ENCODE results near the gene MUSK. TPM values are rescaled to one million over a fixed set of nuclear protein-coding genes. Genes with fewer than 3 reads are reported as not detected.

Gene MUSK
- total and polyA plus RNA-seq, 2 experiments from 2014 or later, result not detected

- peaks cover 6% of the 10 kb centered on the region for H3K27me3 Mint-ChIP-seq (ENCODE audit: insufficient read depth, low read depth, poor library complexity)
- no peak overlapping the region for H3K27ac ChIP-seq (ENCODE audit: low read depth)
- TF ChIP-seq ZNF462 (CRISPR knock-in tag; IDR thresholded peaks at IDR 0.05) (no peak), REST (IDR thresholded peaks at IDR 0.05; ENCODE audit: unreplicated experiment) (no peak), ZNF114 (CRISPR knock-in tag; IDR thresholded peaks at IDR 0.05) (no peak), EZH2 (IDR thresholded peaks at IDR 0.05; ENCODE audit: low read depth, unreplicated experiment) (no peak), POLR2AphosphoS5 (IDR thresholded peaks at IDR 0.05; ENCODE audit: low read depth) (no peak), STAT1 (IDR thresholded peaks at IDR 0.05; ENCODE audit: unreplicated experiment) (no peak), EZH2phosphoT487 (IDR thresholded peaks at IDR 0.05; ENCODE audit: unreplicated experiment) (no peak)
- H3K4me1 ChIP-seq (ENCODE audit: insufficient read depth), result peaks cover 7% of the 10 kb centered on the region; the same call in 1 of the 2 replicates
- DNase-seq (ENCODE audit: low spot score) (no peak), ATAC-seq (no peak)
- no peaks in the 10 kb centered on the region for H4K20me1 ChIP-seq (replicated peaks; ENCODE audit: insufficient read depth)
- no peak overlapping the region for H3K27ac Mint-ChIP-seq
- no peak overlapping the region for H3K4me2 ChIP-seq
- H3K4me1 Mint-ChIP-seq, result peaks cover 5% of the 10 kb centered on the region; the same call in 2 of the 3 replicates
- H2AFZ ChIP-seq, result no peak overlapping the region
- H3K79me2 ChIP-seq (replicated peaks; ENCODE audit: insufficient read depth), result no peaks in the 10 kb centered on the region
- no peak overlapping the region for H3K4me3 ChIP-seq
- H3F3A ChIP-seq (replicated peaks; ENCODE audit: low read depth), result no peaks in the 10 kb centered on the region
- H3K9me2 ChIP-seq (ENCODE audit: insufficient read depth), result peaks cover 3% of the 10 kb centered on the region
- no peaks in the 10 kb centered on the region for H3K27me3 ChIP-seq (ENCODE audit: insufficient read depth)
- peaks cover 4% of the 10 kb centered on the region; the same call in 1 of the 3 replicates for H3K36me3 Mint-ChIP-seq (ENCODE audit: low read depth)
- no peak overlapping the region for H3K4me3 Mint-ChIP-seq
- H3K36me3 ChIP-seq (ENCODE audit: insufficient read depth), result no peaks in the 10 kb centered on the region
- H3K9me3 Mint-ChIP-seq, result no peaks in the 10 kb centered on the region
These were observed 164.3 kb downstream of the MUSK start for GRCh38 chr9:110832926-110833325.

All from GM23338 (cell line).